DND-41 (cell line): ENCODE measurements around the gene NPHP4.

Source experiments
- ATAC-seq: fragments of 200-7000 bp; cut with Tn5 transposase; 3 replicates; pipeline ENCODE4 v1.9.1; 2021; ENCODE audit warnings: low read depth; ENCODE audit not compliant: insufficient read depth
- DNase-seq: peaks from one replicate; pipeline ENCODE4 v3.0.0-alpha.2; 2020
- H2AFZ ChIP-seq: 2 replicates; pipeline ENCODE4 v1.6.0; 2012; ENCODE audit warnings: low read depth, low read length
- H3K27ac ChIP-seq: 2 replicates; pipeline ENCODE4 v1.5.1; 2012; ENCODE audit warnings: low read length, inconsistent platforms
- H3K27me3 ChIP-seq: fragments of 200-600 bp; sonication (generic); 2 replicates; pipeline ENCODE4 v1.6.0; 2012; ENCODE audit warnings: low read length, mild to moderate bottlenecking, inconsistent platforms; ENCODE audit not compliant: insufficient read depth, poor library complexity
- H3K36me3 ChIP-seq: 2 replicates; pipeline ENCODE4 v1.5.1; 2012; ENCODE audit warnings: low read length, inconsistent platforms; ENCODE audit not compliant: insufficient read depth
- H3K4me1 ChIP-seq: 2 replicates; pipeline ENCODE4 v1.5.1; 2012; ENCODE audit warnings: mild to moderate bottlenecking, low read length; ENCODE audit not compliant: insufficient read depth
- H3K4me2 ChIP-seq: 2 replicates; pipeline ENCODE4 v1.6.0; 2012; ENCODE audit warnings: mild to moderate bottlenecking, moderate library complexity, low read length, inconsistent platforms; ENCODE audit not compliant: insufficient read depth
- H3K4me3 ChIP-seq, 2 experiments: fragments of 200-600 bp in 1 of 2; shearing (Covaris generic) in 1 of 2; 2 replicates each; pipeline ENCODE4 v1.5.1; 2012 to 2016; ENCODE audit warnings: inconsistent platforms in 2 of 2, low read length in 2 of 2, mild to moderate bottlenecking in 2 of 2, low read depth in 1 of 2, moderate library complexity in 1 of 2
- H3K79me2 ChIP-seq: 2 replicates; pipeline ENCODE4 v1.6.0; 2012; ENCODE audit warnings: low read length, inconsistent platforms; ENCODE audit not compliant: insufficient read depth
- H3K9ac ChIP-seq: 2 replicates; pipeline ENCODE4 v1.6.0; 2012; ENCODE audit warnings: low read depth, mild to moderate bottlenecking, inconsistent platforms, low read length, moderate library complexity
- H3K9me3 ChIP-seq: 2 replicates; pipeline ENCODE4 v1.5.1; 2012; ENCODE audit warnings: low read length, moderate library complexity, mild to moderate bottlenecking, inconsistent platforms; ENCODE audit not compliant: insufficient read depth, severe bottlenecking
- H4K20me1 ChIP-seq: 2 replicates; pipeline ENCODE4 v1.6.0; 2012; ENCODE audit warnings: low read length; ENCODE audit not compliant: insufficient read depth
- EZH2 ChIP-seq: IDR thresholded peaks from 3 replicates; pipeline ENCODE4 v1.6.1; 2012; ENCODE audit warnings: borderline replicate concordance, low read depth, mild to moderate bottlenecking, moderate library complexity, low read length, inconsistent platforms; ENCODE audit not compliant: severe bottlenecking
- TF ChIP-seq, protein P1 (sequence below): IDR thresholded peaks from 2 replicates; pipeline ENCODE4 v1.5.1; 2012; ENCODE audit warnings: borderline replicate concordance, low read length, moderate library complexity, mild to moderate bottlenecking; ENCODE audit not compliant: poor library complexity, severe bottlenecking; ENCODE audit errors: extremely low read depth

Gene NPHP4

DNA sequence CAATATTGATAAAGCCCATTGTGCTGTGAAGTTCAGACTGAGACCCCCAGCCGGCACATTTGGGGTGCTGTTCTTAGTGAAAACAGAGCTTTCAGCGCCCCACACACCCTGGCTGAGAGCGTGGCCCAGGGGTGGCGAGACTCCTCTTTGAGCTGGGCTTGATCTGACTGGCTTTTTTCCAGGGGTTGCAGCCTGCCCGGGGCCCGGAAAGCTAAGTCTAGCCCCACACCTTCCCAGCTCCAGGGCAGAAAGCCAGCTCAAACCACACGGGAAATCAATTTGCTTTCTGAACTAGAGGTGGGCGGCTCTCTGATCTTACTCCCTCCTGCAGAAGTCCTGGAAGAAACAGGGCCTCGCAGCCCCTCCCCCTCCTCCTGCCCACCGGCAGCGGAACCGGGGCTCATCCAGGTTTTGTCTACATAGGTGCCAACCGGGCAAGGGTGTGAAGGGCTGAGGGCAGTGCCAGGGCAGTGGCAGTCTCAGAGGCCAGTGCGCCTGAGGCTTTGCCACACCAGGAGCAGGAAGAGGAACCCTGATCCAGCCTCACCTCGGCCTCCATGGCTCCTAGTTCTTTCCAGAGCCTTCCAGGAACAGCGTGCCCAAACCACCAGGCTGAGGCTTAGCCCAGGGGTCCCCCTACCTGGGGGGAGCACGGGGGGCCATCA, 155.3 kb downstream of the NPHP4 start:
- no peak overlapping the region for H2AFZ ChIP-seq
- no peak for TF ChIP-seq EZH2
- no peak overlapping the region for H3K9ac ChIP-seq
- peaks cover 16% of the 10 kb centered on the region for H3K27me3 ChIP-seq
- no peak overlapping the region for H3K4me3 ChIP-seq
- no peak for ATAC-seq
- no peaks in the 10 kb centered on the region for H3K4me1 ChIP-seq
- H3K4me2 ChIP-seq: no peak overlapping the region
- peaks cover 17% of the 10 kb centered on the region; the same call in 1 of the 2 replicates for H4K20me1 ChIP-seq
- no peaks in the 10 kb centered on the region for H3K79me2 ChIP-seq
- DNase-seq: no peak
- no peaks in the 10 kb centered on the region for H3K36me3 ChIP-seq
- no peak overlapping the region for H3K27ac ChIP-seq
- H3K9me3 ChIP-seq: no peaks in the 10 kb centered on the region

DNA sequence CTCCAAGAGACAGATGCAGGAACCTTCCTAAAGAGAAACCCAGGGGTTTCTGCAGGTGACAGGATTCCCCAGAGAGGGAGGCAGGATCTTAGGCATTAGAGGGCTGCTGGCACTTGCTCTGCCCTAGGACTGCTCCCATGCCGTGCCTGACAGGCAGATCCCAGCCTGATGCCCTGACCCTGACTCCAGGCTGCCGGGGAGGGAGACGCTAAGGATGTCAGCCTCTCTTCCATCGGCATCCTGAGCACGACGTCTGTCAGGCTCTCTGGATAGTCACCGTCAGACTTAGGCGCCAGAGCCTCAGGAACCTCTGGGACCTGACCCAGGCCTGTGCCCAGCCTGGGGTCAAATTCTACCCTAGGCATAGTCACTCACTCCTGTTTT, 157.1 kb downstream of the NPHP4 start:
- no peak overlapping the region for H3K27ac ChIP-seq
- H3K4me2 ChIP-seq: no peak overlapping the region
- H3K4me3 ChIP-seq: no peak overlapping the region
- H3K79me2 ChIP-seq: no peaks in the 10 kb centered on the region
- H3K9me3 ChIP-seq: no peaks in the 10 kb centered on the region
- no peak for ATAC-seq
- H3K9ac ChIP-seq: no peak overlapping the region
- DNase-seq: no peak
- no peaks in the 10 kb centered on the region for H3K4me1 ChIP-seq
- peaks cover 14% of the 10 kb centered on the region; the same call in 1 of the 2 replicates for H4K20me1 ChIP-seq
- H3K36me3 ChIP-seq: no peaks in the 10 kb centered on the region
- H2AFZ ChIP-seq: no peak overlapping the region
- TF ChIP-seq, protein P1, sequence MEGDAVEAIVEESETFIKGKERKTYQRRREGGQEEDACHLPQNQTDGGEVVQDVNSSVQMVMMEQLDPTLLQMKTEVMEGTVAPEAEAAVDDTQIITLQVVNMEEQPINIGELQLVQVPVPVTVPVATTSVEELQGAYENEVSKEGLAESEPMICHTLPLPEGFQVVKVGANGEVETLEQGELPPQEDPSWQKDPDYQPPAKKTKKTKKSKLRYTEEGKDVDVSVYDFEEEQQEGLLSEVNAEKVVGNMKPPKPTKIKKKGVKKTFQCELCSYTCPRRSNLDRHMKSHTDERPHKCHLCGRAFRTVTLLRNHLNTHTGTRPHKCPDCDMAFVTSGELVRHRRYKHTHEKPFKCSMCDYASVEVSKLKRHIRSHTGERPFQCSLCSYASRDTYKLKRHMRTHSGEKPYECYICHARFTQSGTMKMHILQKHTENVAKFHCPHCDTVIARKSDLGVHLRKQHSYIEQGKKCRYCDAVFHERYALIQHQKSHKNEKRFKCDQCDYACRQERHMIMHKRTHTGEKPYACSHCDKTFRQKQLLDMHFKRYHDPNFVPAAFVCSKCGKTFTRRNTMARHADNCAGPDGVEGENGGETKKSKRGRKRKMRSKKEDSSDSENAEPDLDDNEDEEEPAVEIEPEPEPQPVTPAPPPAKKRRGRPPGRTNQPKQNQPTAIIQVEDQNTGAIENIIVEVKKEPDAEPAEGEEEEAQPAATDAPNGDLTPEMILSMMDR: no peak
- H3K27me3 ChIP-seq: peaks cover 13% of the 10 kb centered on the region

DNA sequence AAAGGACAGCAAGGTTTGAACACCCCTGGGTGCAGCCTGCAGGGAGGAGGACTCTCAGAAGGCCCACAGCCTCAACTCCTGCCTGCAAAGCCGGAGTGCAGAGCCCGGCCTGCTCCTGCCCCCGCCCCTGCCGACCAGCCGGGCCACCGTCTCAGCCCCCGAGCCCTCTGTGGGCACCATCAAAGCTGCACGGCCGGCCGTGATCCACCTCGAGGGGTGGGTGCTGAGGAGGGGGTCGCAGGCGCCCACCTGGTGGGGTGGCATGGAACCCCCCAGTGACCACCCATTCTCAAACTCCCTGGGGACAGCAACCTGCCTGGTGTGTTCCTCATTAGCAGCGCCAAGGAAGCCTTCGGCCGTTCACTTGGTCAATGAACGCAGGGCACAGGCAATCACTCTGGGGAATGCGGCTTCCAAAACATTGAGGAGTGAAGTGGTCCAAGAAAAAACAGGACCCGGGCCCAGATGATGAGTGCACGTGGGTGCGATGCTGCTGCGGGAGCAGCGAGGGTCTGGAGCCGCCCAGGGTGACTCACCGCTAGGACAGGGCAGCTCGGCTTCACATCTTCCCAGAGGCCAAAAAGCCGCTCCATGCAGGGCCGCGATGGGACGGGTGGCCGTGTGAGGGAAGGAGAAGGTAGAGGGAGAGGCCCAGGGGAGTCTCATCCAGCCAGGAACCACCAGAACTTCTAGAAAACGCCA, 157.6 kb downstream of the NPHP4 start:
- no peak overlapping the region for H3K27ac ChIP-seq
- no peak overlapping the region for H3K4me3 ChIP-seq
- no peaks in the 10 kb centered on the region for H3K36me3 ChIP-seq
- peaks cover 12% of the 10 kb centered on the region; the same call in 1 of the 2 replicates for H4K20me1 ChIP-seq
- peaks cover 13% of the 10 kb centered on the region for H3K27me3 ChIP-seq
- no peaks in the 10 kb centered on the region for H3K9me3 ChIP-seq
- ATAC-seq (no peak), DNase-seq (no peak)
- no peak overlapping the region for H3K9ac ChIP-seq
- TF ChIP-seq EZH2: no peak
- TF ChIP-seq, protein P1: no peak
- no peak overlapping the region for H2AFZ ChIP-seq
- H3K79me2 ChIP-seq: no peaks in the 10 kb centered on the region
- no peak overlapping the region for H3K4me2 ChIP-seq
- no peaks in the 10 kb centered on the region for H3K4me1 ChIP-seq

DNA sequence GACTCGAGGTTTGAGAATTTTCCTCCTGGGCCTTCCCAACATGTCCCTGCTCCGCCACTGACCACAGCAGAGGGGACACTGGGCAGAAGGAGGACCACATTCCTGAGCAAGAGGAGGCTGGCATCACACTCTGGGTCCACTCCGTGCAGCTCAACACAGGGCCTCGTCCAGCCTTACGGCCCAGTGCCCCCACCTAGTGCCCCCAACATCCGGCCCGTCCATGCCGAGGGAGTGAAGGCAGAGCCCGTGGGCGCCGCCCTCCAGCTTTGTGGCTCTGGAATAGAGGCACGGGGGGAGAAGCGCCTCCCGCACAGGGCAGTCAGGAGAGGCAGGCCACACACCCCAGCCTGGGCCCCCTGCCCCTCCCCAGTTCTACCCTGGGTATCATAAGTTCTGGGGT, 158.3 kb downstream of the NPHP4 start:
- Histone ChIP-seq H3K27ac (no peak overlapping the region), H3K9me3 (no peaks in the 10 kb centered on the region), H4K20me1 (peaks cover 9% of the 10 kb centered on the region; the same call in 1 of the 2 replicates), H3K4me1 (no peaks in the 10 kb centered on the region), H3K9ac (no peak overlapping the region), H3K79me2 (no peaks in the 10 kb centered on the region), H3K27me3 (peaks cover 13% of the 10 kb centered on the region), H3K4me3 (no peak overlapping the region), H2AFZ (no peak overlapping the region), H3K4me2 (no peak overlapping the region), H3K36me3 (no peaks in the 10 kb centered on the region)
- ATAC-seq (no peak), DNase-seq (no peak)
- TF ChIP-seq, protein P1: no peak
- no peak for TF ChIP-seq EZH2
